ENCODE measurements around the gene SGSM2. TPM values are rescaled to one million over a fixed set of nuclear protein-coding genes. Genes with fewer than 3 reads are reported as not detected.
A peak's percentile ranks its signal among the peaks of the same experiment; 100 is the strongest.

Gene SGSM2
- polyA plus RNA-seq, 1 donor: 53.5 TPM

DNA sequence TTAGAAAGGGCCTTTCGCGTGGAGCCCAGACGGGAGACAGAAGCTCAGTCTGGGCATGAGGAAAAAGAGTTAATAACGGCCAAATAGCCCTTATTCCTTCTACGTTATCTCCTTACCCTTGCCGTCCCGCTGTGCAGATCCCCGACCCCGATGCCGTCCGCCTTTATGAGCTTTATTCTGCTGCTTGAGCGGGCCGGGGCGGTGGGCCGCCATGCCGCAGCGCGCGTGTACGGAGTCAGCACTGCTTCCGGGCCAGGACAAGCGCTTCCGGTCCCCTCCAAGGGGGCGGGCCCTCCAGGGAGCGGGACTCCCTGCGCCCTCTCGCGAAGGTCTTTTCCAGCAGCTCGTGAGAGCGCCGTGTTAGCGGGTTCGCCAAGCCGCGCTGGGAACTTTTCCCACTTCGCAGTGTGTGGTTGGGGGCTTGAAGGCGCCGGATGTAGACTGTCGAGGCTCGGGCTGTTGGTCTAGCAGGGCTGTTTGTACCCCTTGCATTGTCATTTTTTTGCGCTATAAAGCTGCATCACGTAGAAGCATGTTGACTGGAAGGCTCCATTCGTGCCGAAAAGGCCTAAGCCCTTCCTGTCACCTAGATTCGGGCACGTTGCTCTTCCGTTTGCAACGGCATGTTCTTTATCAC lies 968 bp upstream of the SGSM2 start, which contains the start of gene TSR1:
Gene TSR1 (minus strand): TSS at position 243 of the 637 bp plus-strand sequence. CDS start 30 bp downstream, at position 213.
- DNase-seq: peak; percentile 94

DNA sequence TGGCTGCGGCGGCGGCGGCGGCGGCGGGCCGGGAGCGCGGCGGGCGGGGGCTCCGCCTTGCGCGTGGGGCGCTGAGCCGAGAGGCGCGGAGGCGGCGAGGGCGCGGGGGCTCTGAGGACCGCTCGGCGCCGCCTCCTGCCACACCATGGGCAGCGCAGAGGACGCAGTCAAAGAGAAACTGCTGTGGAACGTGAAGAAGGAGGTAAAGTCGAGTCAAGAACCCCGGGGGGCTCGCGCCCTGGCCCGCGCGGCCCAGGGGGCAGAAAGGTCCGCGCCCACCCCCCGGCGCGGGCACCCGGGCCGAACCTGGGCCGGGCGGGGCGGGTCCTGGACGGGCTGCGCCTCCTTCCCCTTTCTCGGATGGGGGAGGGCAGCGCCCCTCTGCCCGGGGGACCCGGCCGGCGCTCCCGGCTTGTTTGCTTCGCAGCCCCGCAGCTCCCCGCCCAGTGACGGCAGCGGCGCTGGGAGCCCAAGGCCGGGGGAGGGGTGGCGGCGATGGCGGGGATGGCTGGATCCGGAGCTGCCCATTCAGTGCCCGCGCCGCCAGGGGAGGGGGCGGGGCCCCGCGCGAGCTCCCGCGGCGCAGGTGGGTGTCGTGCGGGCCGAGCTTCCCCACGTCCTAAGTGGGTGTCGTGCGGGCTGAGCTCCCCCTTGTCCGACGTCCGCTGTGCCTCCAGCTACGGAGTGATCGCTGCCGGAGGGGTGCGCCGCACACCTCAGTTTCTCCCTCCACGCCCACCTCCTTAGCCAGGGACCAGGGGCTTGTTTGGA lies 428 bp downstream of the SGSM2 start:
- no peak for DNase-seq

- no peak for DNase-seq
Measured at GRCh38 chr17:2338315-2338657, 985 bp downstream of the SGSM2 start.

- DNase-seq: no peak
Measured at GRCh38 chr17:2343421-2343820, 6.1 kb downstream of the SGSM2 start.

- no peak for DNase-seq
Measured at GRCh38 chr17:2344528-2344927, 7.2 kb downstream of the SGSM2 start.

DNA sequence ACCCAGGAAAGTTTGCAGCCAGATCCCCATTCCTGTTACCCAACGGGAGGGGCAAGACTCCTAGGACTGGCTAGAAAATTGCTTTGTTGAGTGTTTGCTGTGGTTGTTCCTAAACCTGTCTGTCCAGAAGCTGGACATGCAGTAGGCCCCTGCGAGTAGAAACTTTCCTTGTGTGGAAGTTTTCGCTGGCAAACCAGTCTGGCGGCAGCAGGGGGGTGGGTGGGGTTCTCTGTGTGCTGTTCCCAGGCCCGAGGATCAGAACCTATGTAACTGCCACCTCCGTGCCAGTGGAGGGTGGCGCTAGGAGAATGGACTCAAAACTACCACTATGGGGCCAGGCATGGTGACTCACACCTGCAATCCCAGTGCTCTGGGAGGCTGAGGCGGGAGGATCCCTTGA lies 9.2 kb downstream of the SGSM2 start:
- no peak for DNase-seq

DNA sequence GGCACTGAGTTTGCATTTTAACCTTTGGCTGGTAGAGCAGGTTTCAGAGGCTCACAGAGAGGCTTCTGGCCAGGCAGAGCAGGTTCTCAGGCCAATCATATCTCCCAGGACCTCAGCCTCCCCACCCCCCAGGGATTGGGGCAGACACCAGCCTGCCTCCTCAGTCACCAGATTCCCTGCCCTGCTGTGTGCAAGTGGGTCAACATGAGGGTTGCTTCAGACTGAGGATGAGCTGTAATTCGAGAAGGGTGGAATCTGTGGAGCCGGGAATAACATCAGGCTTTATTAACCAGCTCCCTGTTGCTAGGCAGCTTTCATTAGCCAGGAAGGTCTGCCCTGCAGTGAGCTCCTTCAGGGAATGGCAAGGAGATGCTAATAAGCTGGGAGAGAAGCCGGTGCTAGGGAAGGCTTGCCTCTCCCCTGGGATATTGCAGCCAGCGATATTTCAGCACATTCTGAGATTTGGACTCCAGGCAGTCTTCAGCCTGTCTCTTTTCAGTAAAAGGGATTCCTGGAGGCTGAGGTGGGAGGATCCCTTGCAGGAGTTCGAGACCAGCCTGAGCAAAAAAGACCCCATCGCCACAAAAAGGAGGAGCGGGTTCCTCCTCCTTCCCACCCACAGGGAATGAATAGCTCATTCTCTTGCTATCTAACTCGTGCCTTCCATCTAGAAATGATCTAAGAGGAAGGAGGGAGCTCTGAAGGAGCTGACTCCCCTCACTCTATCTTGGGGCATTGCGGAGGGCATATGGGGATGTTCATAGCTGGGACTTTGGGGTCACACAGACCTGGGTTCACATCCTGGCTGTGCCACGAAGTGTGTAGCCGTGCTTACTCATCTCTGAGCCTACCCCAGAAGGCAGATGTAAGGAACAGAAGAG lies 10.7 kb downstream of the SGSM2 start:
- DNase-seq: no peak

GRCh38 chr17:2351269-2351668 lies 14.0 kb downstream of the SGSM2 start:
- no peak for DNase-seq

DNA sequence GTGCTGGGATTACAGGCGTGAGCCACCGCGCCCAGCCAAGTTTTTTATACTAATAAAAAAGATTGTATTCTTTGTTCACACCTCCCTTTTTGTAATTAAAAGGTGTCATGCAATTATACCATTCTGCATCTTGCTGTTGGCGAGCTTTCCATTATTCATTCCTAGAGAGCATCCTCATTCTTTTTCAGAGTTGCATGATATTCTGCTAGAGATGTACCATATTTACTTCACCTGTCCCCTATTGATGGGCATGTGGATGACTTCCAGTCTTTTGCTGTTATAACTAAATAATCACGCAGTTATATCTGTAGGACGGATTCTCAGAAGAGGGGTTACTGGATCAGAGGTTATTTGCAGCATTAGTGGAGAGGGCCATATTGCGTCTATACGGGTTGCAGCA lies 17.0 kb downstream of the SGSM2 start:
- DNase-seq: no peak

GRCh38 chr17:2357237-2357636 lies 19.9 kb downstream of the SGSM2 start:
- DNase-seq: no peak

DNA sequence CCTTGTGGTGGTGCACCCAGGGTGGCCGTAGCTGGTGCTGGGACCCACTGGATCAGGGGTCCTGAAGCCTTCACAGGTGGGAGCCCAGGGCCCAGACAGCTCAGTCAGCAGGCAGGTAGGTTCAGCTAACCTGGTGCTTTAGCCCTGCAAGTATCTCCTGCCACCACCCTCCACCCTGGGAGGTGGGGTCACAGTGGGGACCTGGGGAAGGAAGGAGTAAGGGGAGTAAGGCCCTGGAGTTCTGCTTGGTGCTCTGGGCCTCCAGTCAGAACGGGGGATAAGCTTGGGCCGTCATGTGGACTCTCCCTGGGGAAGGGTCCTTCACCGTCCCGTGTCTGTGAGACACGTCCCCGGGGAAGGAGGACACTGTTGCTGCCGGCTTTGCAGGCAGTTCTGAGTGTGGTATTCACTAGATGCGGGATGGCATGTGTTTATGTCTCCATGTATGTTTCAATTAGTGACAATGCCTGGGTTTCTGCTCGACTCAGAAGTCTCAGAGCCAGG lies 20.7 kb downstream of the SGSM2 start:
- DNase-seq: no peak

DNA sequence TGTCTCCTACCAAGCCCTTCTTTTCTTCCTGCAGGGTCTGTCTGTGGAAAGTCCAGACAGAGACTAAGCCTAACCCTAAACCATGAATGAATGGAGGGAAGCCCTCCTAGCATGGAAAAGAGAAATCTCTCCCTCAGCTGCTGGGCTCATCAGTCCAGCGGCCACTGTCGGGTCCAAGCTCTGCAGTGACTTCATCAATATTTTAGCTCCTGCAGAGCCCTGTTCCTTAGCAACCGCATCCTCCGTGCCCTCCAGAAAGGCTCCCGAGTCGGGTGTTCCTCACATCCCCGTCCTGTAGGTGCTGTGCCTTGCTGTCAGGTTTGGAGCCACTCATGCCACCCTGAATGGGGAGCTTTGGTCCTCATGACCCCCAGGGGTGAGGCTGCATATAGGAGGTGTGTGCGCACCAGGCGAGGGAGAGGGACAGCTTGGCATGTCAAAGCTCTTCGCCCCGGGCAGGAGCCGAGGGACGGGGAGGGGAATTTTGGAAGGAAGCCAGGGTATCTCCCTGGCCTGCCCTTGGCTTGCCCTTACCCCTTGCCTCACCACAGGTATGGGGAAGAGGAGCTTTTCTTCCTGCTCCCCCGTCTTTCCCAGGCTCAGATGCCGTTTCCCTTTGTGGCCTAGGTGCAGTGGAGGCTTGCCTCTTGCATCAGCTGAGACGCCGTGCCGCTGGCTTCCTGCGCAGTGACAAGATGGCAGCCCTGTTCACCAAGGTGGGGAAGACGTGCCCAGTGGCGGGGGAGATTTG lies 23.9 kb downstream of the SGSM2 start:
- DNase-seq: no peak

DNA sequence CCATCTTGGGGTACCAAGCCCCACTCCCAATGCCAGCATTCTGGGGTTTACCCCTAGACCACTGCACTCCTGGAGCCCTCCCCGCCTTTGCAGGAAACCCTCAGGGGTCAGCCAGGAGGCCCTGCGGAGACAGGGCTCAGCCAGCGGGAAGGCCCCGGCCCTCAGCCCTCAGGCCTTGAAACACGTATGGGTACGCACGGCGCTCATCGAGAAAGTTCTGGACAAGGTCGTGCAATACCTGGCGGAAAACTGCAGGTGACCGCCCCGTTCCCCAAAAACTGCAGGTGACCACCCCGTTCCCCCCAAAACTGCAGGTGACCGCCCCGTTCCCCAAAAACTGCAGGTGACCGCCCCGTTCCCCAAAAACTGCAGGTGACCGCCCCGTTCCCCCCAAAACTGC lies 24.7 kb downstream of the SGSM2 start:
- no peak for DNase-seq

GRCh38 chr17:2362416-2362815 lies 25.1 kb downstream of the SGSM2 start:
- no peak for DNase-seq

GRCh38 chr17:2362881-2363280 lies 25.6 kb downstream of the SGSM2 start:
- DNase-seq: no peak

DNA sequence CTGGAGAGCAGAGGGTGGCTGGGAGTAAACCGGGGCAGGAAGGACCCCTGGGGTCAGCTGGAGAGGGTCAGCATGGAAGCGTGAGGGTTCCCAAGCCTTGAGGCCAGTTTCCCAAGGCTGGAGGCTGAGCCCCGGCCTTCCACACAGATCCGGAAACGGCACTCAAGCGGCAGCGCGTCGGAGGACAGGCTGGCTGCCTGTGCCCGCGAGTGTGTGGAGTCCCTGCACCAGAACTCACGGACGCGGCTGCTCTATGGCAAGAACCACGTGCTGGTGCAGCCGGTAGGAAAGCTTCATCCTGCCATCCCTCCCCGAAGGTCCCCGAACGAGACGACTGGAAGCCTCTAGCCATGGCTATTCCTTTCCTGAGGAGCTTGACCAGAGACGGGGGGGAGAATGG lies 26.0 kb downstream of the SGSM2 start:
- no peak for DNase-seq

GRCh38 chr17:2363851-2364762 lies 26.8 kb downstream of the SGSM2 start:
- DNase-seq: no peak

DNA sequence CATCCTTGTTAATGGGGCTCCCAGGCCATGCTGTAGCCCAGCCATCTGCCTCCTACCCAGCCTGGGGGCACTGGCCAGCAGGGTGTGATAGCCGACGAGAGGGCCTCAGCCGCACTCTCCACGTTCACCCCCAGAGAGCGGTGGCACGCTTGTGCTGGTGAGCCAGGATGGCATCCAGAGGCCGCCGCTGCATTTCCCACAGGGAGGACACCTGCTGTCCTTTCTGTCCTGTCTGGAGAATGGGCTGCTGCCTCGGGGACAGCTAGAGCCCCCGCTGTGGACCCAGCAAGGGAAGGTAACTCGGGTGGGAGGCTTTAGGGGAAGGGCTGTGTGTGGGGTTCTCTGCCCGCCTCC lies 27.4 kb downstream of the SGSM2 start:
- DNase-seq: no peak

DNA sequence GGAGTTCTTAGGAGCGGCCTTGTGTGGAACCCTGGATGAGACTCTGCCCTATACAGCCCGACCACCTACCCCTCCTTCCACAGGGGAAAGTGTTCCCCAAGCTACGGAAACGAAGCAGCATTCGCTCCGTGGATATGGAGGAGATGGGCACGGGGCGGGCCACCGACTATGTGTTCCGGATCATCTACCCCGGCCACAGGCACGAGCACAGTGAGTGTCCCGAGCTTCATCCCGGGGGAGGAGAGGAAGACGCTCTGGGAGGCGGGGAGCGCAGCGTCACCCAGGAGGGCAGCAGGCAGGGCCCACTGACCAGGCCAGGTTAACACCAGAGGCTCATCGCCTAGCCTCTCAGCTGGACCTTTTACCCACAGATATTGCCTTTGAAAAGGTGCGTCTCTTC lies 27.8 kb downstream of the SGSM2 start:
- DNase-seq: no peak

- no peak for DNase-seq
Measured at GRCh38 chr17:2366747-2367494, 29.6 kb downstream of the SGSM2 start.

GRCh38 chr17:2368359-2368758 lies 31.1 kb downstream of the SGSM2 start:
- no peak for DNase-seq
